ENCODE measurements around the gene FAM13A.
A peak's percentile ranks its signal among the peaks of the same experiment; 100 is the strongest.

FAM13A gene

DNA sequence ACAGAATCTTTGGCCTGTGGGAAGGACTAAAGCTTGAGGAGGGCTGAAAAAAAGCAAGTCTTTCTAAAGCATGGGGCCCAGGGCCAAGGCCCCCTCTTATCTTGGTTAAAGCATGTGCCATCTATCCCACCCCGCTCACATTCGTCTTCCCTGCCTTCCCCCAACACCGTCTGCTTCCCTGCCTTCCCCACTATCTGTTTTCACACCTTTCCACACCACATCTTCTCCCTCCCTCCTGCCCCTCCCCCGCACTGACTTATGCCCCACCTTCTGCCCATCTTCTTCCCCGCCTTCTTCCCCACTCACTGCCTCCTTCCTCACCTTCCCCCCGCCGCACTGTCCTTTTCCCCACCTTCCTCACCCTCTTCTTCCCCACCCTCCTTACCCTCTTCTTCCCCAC is 358.5 kb downstream of the FAM13A start:
- Histone ChIP-seq H3K27ac (no peak overlapping the region), H3K9ac (no peak overlapping the region), H3K9me3 (ENCODE audit: control insufficient read depth, low read length) (no peaks in the 10 kb centered on the region), H3K36me3 (ENCODE audit: control insufficient read depth, insufficient read depth, low read length) (no peaks in the 10 kb centered on the region), H3K4me2 (ENCODE audit: low read length) (no peak overlapping the region), H3K4me1 (no peaks in the 10 kb centered on the region), H3K27me3 (ENCODE audit: control insufficient read depth, insufficient read depth, low read length) (no peaks in the 10 kb centered on the region), H3K4me3 (ENCODE audit: low read depth, low read length) (no peak overlapping the region), H3K79me2 (no peaks in the 10 kb centered on the region), H2AFZ (no peak overlapping the region)
- no peak for TF ChIP-seq CTCF (IDR thresholded peaks at IDR 0.05)

DNA sequence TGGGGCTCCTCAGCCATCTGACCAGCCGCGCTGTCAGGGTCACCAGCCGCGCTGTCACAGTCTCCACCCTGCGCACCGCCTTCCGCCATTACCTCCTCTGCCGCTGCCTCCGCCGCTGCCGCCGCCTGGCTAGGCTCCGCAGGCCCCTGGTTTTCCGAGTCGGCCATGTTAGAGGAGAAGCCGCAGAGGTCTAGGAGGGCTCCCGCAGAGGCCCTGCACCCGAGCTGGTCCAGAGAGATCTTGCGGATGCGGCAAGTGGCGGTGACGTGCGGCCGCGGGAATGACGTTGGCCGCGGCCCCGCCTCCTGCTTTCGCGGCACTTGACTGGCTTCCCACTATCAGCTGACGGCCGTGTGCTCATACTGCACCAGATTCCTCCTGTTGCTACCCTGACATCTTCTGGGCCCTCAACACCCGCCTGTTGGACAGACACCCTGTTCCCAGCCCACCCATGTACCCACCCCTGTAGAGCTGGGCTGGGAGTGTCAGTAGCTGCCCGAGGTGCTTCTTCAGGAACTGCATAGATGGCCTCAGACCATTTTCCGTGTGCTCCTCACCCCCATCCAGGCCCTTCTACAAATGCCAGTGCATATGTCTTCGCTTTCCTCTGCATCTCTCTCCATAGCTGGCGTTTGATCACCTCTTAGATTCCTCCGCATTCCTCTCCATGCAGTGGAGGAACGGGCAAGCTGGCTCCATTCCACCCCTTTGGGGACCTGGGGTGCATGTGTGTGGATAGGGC is 359.2 kb downstream of the FAM13A start, which contains the start of gene NAP1L5:
NAP1L5 (minus strand) TSS at position 242 of the 742 bp plus-strand sequence; CDS start at position 167, 75 bp downstream.
- Histone ChIP-seq H3K79me2 (no peaks in the 10 kb centered on the region), H3K9me3 (ENCODE audit: control insufficient read depth, low read length) (no peaks in the 10 kb centered on the region), H3K27ac (no peak within 1 kb of the TSS), H3K4me3 (ENCODE audit: low read depth, low read length) (peak within 1 kb of the TSS; percentile 69), H3K4me2 (ENCODE audit: low read length) (peak within 1 kb of the TSS; percentile 66), H3K9ac (no peak within 1 kb of the TSS), H3K36me3 (ENCODE audit: control insufficient read depth, insufficient read depth, low read length) (no peaks in the 10 kb centered on the region), H2AFZ (no peak within 1 kb of the TSS), H3K4me1 (no peaks in the 10 kb centered on the region), H3K27me3 (ENCODE audit: control insufficient read depth, insufficient read depth, low read length) (no peaks in the 10 kb centered on the region)
- no peak for TF ChIP-seq CTCF (IDR thresholded peaks at IDR 0.05)

- Histone ChIP-seq H3K27ac (no peak overlapping the region), H3K4me2 (ENCODE audit: low read length) (peak overlapping the region; percentile 66), H3K4me3 (ENCODE audit: low read depth, low read length) (peak overlapping the region; percentile 69), H3K9ac (no peak overlapping the region), H3K4me1 (no peaks in the 10 kb centered on the region), H3K79me2 (no peaks in the 10 kb centered on the region), H3K36me3 (ENCODE audit: control insufficient read depth, insufficient read depth, low read length) (no peaks in the 10 kb centered on the region), H3K9me3 (ENCODE audit: control insufficient read depth, low read length) (no peaks in the 10 kb centered on the region), H2AFZ (no peak overlapping the region), H3K27me3 (ENCODE audit: control insufficient read depth, insufficient read depth, low read length) (no peaks in the 10 kb centered on the region)
- TF ChIP-seq CTCF (IDR thresholded peaks at IDR 0.05) = no peak
These were observed 359.8 kb downstream of the FAM13A start for GRCh38 chr4:88697141-88697540.

DNA sequence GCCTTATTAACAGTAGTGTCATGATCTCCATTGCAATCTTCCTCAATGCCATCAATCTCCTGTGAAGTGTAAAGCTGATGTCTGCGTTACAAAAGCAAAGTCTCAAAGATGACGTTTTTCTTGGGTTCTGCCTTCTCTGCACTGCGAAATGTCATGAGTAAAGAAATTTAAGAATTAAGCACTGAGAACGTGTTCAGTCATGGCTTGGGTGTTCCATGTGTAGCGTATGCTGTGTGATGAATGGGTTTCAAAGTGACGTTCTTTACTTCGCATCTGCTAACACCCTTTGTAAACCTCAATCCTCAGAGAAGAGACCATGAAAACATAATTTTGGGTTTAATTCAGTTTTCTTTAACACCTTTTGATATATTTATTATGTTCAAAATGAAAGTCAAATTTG is 360.4 kb downstream of the FAM13A start:
- H3K4me1 ChIP-seq = no peaks in the 10 kb centered on the region
- no peaks in the 10 kb centered on the region for H3K36me3 ChIP-seq (ENCODE audit: control insufficient read depth, insufficient read depth, low read length)
- H3K27me3 ChIP-seq (ENCODE audit: control insufficient read depth, insufficient read depth, low read length) = no peaks in the 10 kb centered on the region
- no peak for TF ChIP-seq CTCF (IDR thresholded peaks at IDR 0.05)
- no peak overlapping the region for H2AFZ ChIP-seq
- H3K9me3 ChIP-seq (ENCODE audit: control insufficient read depth, low read length) = no peaks in the 10 kb centered on the region
- no peaks in the 10 kb centered on the region for H3K79me2 ChIP-seq
- H3K27ac ChIP-seq = no peak overlapping the region
- peak overlapping the region; percentile 66 for H3K4me2 ChIP-seq (ENCODE audit: low read length)
- no peak overlapping the region for H3K9ac ChIP-seq
- peak overlapping the region; percentile 69 for H3K4me3 ChIP-seq (ENCODE audit: low read depth, low read length)

GRCh38 chr4:88693792-88694191 is 363.2 kb downstream of the FAM13A start:
- Histone ChIP-seq H3K4me3 (ENCODE audit: low read depth, low read length) (no peak overlapping the region), H3K4me1 (no peaks in the 10 kb centered on the region), H3K36me3 (ENCODE audit: control insufficient read depth, insufficient read depth, low read length) (no peaks in the 10 kb centered on the region), H3K27me3 (ENCODE audit: control insufficient read depth, insufficient read depth, low read length) (no peaks in the 10 kb centered on the region), H2AFZ (no peak overlapping the region), H3K4me2 (ENCODE audit: low read length) (no peak overlapping the region), H3K9ac (no peak overlapping the region), H3K9me3 (ENCODE audit: control insufficient read depth, low read length) (no peaks in the 10 kb centered on the region), H3K27ac (no peak overlapping the region), H3K79me2 (no peaks in the 10 kb centered on the region)
- no peak for TF ChIP-seq CTCF (IDR thresholded peaks at IDR 0.05)
